NCI-H345 treated with DMSO at 0.1 percent for 48 hours (cell line): Measurements from ENCODE around the gene DHRS12.
A peak's percentile ranks its signal among the peaks of the same experiment; 100 is the strongest.

Experiments used
- DNase-seq: peaks from one replicate; lab custom pipeline; 2025; ENCODE audit not compliant: unreplicated experiment; lab: John Stamatoyannopoulos, UW

The DHRS12 gene, protein sequence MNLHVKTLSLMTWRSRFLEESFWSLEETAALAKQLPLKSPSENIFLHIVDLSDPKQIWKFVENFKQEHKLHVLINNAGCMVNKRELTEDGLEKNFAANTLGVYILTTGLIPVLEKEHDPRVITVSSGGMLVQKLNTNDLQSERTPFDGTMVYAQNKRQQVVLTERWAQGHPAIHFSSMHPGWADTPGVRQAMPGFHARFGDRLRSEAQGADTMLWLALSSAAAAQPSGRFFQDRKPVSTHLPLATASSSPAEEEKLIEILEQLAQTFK

DNA sequence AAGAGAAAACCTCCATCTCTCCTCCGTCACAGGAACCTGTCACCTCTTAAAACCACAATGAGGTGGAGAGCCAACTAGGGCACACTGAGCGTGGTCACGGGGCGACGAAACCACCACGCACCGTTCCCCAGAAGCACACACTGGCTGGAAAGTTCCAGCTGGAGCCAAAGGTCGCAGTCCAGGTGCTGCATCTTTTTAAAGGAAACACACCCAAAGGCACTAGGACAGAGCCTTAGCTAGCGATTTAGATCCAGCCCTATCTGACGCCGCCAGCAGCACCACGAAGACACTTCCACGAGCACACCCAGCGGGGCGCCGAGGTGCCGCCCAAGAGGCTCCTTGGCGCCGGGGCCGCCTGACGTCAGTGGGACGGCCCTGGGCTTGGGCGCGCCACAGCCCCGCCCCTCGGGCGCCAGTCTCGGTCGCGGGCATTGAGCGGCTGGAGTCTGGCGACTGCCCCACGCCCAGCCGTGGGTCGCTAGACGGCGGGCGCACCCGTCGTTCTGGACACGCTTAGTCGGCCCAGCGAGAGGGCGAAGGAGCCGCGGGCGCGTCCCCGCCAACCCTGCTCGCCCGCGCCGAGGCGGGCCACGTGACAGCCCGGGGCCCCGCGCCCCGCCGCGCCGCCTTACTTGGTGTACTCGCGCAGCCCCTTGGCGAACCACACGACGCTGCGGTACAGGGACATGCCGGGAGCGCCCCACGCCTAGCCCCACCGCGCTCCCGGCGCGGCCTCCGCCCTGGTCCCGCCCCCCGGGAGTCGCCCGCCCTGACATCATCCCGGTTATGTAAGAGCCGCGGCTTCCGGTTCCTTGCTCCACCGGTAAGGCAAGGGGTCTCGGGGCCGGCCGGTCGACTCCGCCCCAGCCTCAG, at the start of gene DHRS12:
TSS of gene DHRS12 (minus strand) at position 742 of the 873 bp plus-strand sequence. CDS start 4,504 bp downstream, outside the sequence.
- DNase-seq: peak; percentile 55

DNA sequence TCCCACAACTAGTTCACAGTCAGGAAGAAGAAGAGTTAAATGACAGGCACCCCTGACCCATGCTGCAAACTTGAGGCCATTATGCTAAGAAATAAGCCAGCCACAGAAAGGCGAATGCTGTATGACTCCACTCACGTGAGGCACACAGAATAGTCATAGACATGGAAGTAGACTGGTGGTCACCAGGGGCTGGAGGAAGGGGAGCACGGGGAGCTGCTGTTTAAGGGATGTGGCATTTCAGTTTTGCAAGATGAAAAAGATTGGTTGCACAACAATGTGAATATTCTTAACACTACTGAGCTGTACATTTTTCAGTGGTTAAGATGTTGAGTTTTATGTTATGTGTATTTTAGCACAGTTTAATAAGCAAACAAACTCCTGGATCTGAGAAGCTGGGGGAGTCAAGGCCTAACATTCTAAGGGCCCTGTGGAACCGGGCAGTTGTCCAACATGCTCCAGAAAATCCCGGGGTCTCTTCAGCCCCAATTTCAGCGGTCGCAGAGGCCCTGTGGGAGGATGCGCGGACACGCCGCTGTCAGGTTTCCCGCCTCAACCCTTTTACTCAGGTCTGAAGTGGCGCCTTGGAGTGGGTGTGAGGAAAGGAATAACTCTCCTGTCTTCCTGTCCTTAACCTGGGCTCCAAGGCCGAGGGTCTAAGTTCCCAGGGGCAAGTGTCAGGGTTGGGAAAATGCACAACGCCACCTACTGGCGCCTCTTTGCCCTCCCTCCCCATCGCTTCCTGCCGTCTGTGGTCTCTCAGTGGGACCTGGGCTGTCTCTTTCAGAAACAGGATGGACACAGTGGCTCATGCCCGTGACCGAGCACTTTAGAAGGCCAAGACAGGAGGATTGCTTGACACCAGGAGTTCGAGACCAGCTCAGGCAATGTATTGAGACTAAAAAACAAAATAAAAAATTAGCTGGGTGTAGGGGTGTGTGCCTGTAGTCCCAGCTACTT, 45.5 kb upstream of the DHRS12 start:
- no peak for DNase-seq

GRCh38 chr13:51848674-51849073, 44.7 kb upstream of the DHRS12 start:
- DNase-seq: no peak

DNA sequence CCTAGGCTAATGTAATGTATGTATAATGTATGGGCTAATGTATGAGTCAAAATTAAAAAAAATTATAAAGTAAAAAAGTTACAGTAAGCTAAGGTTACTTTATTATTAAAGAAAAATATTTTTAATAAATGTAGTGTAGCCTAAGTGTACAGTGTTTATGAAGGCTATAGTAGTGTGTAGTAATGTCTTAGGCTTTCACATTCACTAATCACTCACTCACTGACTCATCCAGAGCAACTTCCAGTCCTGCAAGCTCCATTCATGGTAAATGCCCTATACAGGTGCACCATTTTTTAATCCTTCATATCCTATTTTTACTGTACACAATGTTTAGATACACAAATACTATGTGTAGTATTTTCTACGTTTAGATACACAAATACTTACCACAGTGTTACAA, 42.8 kb upstream of the DHRS12 start:
- no peak for DNase-seq

DNA sequence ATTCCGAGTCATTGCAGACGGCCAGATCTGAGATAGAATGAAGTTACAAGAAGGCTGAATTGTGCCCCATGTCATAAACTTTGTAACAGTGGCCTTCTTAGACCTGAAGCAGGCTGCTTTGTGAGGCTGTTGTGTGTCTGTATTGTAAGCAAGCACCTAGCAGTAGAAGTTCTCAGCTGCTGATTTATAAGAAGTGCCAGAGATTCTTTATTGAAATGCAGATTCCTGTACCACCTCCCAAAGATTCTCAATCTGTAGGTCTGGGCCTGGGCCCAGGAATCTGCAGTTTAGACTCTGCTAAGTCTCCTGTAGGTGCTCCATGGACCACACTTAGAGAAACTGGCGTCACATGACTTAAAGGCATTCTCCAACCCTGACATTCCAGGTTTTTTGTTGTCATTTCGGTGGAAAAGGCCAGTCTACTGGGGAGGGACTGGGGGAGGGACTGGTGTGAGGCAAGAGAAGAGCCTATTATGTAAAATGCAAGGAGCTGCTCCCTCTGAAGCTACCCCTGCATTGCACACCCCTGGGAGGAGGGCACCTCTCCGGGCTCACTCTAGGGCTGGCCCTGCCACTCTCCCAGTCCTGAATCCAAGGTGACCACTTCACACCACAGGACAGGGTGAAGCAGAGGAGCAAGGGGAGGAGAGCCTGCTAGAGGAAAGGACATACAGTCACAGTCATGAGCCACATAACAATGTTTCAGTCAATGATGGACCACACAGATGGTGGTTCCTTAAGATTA, 41.8 kb upstream of the DHRS12 start:
- no peak for DNase-seq

DNA sequence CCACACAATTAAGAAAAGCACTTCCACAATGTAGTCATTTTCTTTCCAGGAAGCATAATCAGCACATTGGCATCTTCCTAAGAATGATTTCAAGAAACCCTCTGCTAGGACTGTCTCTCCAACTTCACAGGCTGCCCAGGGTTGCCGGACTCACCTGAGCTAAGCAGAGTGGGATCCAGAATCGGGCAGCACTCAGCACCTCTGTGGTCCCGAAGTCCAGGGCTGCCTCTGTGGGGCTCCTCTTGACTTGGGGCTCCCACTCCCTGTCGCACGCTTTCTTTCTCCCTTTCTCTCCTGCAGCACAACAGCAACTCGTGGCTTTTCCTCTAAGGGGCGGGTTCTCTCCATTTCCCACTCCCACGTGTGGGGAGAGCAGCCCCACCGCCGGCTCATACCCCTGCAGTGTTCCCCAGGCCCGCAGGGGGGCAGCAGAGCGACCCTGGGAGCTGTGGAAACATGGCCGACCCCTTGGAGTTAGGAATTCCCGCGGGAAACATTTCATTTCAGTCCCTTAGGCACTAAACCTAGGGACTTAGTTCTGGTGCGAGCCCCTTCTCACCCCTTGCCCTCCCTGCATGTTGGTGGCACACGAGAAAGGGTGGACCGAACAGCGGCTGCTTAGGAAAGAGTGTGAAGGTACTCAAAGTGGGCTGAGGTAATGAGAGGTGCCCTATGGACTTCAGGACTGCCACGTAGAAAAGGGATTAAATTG, 41.1 kb upstream of the DHRS12 start, which contains the start of gene TMEM272:
TSS of gene TMEM272 (minus strand) at position 316 of the 712 bp plus-strand sequence. CDS start 6,647 bp downstream, outside the sequence.
- no peak for DNase-seq

GRCh38 chr13:51843529-51843928, 39.6 kb upstream of the DHRS12 start:
- DNase-seq: no peak

- DNase-seq: no peak
These were observed 37.8 kb upstream of the DHRS12 start for GRCh38 chr13:51841732-51842131.

GRCh38 chr13:51840917-51841316, 37.0 kb upstream of the DHRS12 start:
- DNase-seq: no peak

DNA sequence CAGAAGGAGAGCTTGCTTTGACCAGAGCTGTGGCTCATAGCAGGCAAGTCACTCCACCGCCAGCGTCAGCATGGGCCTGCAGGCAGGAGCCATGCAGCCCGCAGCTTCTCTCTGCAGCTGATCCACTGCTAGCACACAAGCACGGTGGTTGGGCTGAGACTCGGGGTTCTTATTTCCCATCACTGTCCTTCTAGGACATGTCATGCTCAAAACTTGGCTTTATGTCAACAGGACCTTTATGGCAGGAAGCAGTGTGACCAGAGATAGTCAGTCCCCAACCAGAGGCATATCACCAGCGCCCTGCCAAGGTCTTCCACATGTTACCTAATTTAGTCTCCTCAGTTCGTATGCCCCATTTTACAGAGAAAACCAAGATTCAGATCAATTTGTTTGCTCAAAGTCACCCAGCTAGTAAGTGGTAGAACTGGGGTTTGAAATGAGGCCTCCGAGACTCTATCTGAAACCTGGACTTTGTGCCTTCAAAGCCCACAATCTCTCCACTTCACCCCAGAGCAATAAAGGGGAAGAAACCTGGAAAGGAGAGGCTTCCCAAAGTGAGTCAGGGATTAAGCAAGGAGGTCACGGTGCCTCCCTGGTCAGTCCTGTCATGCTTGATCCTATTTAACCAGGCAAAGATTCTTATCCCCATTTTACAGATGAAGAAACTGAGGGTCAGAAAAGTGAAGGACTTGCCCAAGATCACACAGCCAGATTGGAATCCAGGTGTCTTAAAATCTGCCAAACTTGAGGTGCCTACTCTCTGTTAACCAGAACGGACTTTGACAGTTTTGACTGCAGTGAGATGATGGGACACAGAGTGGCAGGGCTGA, 36.0 kb upstream of the DHRS12 start:
- DNase-seq: no peak

- no peak for DNase-seq
These were observed 34.4 kb upstream of the DHRS12 start for GRCh38 chr13:51838240-51838846.

GRCh38 chr13:51837016-51837415, 33.1 kb upstream of the DHRS12 start:
- no peak for DNase-seq

GRCh38 chr13:51834581-51835171, 30.7 kb upstream of the DHRS12 start:
- DNase-seq: no peak

- no peak for DNase-seq
These were observed 30.0 kb upstream of the DHRS12 start for GRCh38 chr13:51833980-51834379.

DNA sequence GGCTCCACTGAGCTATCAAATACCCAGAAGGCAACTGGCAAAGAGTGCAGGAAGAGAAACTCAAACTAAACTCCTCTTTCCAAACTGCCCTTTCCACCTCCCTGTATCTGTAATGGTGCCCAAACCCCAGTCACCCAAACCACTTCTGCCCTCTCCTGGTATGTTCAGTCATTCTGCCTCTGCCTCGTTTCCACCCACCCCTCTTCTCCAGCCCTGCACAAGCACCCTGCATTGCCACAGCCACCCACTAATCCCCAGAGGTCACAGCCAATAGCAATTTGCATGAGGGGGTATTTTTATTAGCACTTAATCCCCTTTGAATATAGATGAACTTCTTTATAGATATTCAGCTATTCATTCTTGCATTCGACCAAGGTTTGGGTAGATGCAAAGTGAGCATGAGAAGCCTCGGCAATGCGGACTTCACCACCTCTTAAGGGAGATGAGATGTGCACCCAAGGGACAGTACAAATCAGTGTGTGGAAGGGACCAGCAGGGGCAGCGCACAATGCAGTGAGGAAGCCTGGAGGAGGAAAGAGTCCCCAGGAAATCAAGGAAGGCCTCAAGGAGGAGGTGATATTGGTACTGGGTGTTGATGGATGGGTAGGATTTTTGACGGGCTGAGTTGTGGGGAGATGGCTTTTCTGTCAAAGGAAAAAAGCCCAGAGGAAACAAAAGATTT, 28.6 kb upstream of the DHRS12 start:
- DNase-seq: no peak

GRCh38 chr13:51831519-51831918, 27.6 kb upstream of the DHRS12 start:
- DNase-seq: no peak

DNA sequence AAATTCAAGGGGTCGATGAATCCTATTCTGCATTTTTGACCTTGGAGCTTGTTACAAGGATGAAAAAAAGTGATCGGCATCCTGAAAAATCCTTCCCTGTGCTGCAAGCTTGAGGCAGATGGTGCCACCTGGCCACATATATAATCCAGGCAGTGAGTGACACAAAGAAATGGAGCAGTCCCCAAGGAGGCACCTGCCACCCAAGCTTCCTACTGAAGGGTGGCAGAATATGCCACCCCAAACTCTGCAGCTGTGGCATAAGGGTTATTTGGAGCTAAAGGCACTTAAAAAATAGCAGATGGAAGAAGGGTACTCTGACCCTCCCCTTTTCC, 25.6 kb upstream of the DHRS12 start:
- DNase-seq: no peak
